ENCODE measurements around the gene COL25A1.
A peak's percentile ranks its signal among the peaks of the same experiment; 100 is the strongest.
"Not testable (repeated sequence)": the region's sequence is repeated elsewhere in the genome, so short reads cannot be mapped to it uniquely, and the experiment has no call there.

COL25A1 gene

DNA sequence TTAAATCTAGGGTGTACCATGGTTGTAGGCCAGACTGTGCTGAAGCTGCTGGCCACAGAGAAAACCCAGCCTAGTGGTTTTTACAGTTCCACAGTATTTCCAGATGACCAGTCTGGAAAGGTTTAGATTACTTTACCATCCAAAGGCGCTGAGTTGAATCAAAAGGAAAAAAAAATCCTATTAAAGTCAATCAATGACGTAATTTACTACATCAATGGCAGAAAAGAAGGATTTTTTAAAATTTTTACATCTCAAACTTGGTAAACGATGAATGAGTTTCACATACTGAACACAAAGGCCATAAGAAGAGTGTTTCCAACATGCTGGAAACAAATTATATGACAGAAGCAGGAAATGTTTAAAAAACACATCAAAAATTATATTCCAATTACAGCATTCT lies 409.0 kb downstream of the COL25A1 start:
- peak in 1 of 3 donors; percentile 10 for DNase-seq

DNA sequence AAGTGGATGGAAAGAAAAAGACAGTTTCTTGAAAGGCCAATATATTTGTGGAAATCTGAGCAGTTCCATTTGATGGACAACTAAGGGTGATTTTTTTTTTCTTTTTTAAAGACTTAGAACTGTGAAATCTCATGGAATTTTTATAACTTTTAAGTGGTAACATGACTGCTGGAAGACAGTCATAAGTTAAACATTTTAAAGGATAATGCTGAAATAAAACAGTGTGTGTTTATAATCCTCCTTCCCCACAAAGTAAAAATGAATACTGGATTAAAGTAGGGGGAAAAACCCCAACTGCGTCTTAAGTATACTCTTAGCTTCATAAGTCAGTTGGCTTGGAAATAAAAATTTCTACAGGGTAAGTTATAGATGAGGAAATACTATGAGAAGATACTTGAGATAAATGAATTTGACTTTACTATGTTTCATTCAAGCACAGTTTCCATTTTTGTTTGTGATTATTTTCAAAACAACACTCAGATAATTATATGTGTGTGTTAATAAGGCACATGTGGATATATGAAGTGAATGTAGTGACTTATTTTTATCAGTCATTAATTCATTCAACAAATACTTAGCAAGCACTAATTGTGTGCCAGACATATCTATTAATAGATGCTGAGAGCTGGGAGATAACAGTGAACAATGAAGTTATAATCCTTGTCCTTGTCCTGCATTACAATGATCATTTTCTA lies 410.4 kb downstream of the COL25A1 start:
- DNase-seq: peak in 1 of 3 donors; percentile 10

DNA sequence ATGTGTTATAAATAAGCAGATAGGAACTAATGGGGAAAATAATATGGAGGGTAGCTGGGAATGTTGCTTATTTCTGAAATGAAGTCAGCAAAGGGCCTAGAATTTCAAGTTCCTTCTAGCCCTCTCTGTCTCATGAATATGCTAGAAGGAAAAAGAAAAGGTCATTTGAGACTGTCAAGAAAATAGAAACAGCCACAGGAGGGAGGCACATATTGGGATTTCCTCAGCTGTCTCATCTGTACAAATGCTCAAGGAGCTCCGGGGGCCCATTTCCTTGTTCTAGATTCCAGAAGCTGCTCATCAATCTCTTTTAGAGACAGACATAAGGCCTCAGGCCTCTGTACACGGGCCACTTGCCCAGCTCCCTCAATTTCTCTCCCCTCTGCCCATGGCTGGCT lies 412.0 kb downstream of the COL25A1 start:
- no peak for DNase-seq

DNA sequence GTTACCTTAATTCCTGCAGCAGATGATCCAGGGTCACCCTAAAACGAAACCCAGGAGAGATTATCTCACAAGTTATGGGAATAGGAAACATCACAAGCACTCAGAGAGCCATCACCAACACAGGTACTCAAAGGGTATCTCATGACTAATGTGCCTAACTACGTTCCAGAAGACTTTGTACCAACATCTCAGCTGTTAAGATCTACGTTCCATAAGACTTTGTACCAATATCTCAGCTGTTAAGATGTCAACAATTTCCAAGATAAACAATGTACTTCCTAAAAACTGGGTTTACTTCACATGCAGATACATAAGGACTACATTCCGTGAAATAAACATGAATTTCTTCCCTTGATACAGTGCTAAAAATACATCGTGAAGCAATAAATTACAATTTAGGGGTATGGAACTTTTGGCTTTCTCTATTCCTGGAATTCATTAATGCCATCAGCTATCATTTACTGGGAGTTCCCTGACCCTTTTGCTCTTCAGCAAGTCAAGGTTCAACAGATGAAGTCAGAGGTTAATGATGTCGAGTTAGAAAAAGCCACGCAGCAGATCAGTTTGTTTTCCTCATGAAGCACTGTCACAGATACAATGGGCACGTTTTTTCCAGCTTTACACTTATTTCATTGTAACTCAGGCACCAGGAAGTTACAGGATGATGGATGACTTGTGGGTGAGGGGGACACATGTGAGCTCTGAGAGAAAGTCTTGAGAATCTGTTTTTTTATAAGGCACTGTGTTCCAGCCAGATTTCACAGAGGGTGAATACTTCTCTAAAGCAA lies 412.6 kb downstream of the COL25A1 start:
- no peak for DNase-seq

DNA sequence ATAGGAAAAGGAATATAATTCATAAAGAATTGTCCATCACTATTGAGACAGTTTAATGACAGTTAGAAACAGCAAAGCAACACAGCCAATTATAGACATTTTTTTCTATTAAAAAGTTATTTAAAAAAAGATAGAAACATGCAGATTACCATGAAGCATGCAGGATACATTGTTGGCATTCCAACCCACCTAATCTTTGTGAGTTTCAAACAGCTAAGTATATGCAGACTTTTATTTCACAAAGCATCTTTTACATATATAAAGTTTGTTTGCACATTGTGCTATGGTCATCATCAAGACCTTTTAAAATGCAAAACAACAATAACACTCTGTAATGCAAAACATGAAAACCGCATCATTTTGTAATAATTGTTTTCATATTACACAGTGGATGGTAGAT lies 413.7 kb downstream of the COL25A1 start:
- DNase-seq: peak in 1 of 3 donors; percentile 14

DNA sequence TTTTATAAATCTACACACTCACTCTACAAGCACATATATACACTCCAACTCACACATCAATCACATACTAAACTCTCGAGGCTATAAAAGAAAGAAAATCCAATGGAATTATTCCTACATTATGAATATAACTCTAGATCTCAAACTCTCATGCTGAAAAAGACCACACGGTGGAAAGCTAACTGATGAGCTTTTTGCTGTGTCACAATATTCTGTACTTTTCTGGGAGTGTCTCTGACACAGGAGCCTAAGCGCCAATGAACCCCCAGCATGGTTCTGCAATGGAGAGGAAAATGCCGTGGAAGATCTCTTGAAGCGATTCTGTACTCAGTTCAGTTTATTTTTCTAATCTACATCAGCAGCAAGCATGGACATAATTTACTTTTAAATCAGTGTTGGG lies 415.4 kb downstream of the COL25A1 start:
- DNase-seq: no peak

DNA sequence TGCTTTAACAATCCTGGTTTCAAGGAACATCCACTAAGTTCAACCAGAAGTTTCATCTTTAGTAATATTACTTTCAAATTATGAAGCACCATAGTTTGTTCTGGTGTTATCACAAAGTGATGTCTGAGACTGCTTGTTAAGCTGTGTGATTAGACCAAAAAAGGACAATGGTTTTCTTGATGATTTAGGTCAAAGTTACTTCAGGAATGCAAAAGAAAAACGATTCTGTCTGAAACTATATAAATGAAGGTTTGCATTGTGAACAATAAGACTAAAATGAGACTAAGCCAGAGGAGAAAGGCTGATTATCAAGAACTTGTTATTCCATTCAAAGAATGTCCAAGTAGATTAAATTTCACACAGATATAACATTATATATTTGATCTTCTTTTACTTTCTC lies 417.2 kb downstream of the COL25A1 start:
- no peak for DNase-seq

DNA sequence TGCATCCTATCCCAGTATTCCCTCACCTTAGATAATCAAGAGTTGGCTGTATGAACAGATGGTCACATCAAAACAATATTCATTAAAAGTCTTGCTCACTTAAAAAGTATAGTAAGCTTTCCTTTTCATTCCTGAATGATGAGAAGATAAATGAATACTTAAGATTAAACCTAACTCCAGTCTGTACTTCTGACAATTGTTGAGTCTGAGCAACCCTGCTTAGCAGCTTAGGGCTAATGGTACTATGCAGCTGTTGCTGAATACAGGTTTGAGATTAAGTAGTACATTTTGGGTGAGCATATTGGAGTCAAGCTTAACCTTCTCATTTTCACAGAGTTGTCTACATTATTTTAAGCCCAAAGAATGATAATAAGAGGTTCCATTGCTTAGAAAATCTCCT lies 417.9 kb downstream of the COL25A1 start:
- DNase-seq: no peak

DNA sequence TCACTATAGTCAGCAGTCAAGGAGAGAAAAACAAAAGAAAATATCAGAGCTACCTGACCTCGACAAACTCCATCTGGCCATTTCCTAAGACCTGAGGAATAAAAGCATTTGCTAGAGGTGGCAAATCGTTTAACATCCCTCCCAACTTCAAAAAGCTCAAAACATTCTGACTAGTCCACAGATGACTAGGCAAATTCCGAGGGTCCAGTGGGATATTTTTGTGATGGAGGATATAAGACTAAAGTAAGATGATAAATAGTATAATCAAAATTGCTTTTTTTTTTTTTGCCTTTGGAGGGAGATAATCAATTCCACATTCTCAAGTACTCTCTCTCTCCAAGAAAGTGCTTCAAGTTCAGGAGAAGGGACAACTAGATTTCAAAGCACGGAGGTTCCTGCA lies 420.5 kb downstream of the COL25A1 start:
- DNase-seq: no peak

DNA sequence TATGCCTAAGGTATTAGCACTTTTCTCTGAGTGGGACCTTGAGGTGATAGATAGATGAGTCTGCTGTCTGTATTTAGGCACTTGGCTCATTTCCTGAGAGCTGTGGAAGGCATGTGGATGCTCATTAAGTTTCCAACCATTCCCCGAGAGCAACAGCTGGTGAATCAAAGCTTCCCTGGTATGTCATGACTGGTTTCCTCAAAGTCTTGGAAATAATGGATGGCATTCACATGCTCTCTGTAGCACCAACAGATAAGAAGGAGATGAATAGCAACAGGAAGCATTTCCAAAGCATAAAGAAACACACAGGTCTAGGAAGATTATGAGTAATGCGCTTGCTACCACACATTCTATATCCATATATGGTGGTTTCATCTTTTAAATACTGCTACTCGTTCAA lies 421.3 kb downstream of the COL25A1 start:
- no peak for DNase-seq

DNA sequence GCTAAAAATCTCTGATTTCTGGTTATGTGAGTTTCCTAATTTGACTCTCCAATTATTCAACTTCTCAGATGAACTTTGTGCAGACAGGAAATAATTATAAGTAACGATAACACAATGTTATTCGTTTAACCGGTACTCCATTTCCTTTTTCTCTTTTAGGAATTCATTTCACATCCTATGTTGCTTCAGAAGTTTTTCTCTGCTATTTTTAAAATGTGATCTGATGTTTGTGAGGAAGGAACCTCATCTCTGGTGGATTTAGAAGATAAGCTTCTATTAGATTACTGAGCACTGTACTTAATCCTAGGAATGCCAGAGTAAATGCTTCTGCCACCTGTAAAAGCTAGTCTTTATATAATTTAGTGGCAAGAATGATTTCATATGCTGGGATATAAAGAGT lies 423.7 kb downstream of the COL25A1 start:
- no peak for DNase-seq

DNA sequence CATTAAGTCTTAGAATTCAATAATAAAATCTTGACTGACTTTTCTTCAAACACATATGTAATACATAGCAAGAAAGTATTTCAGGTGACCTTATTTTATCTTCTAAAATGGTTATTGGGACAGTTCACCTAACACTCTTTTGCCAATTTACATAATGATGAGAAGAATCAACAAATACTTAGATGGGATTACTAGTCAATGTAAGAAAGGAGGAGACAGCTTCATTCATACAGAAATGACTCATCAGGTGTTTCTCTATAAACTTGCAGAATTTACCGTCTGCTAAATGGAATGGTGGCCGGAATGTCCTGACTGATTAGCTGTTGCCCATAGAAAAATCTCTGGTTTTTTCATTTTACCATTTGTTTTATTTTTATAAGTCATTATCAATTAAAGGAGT lies 424.6 kb downstream of the COL25A1 start:
- no peak for DNase-seq

DNA sequence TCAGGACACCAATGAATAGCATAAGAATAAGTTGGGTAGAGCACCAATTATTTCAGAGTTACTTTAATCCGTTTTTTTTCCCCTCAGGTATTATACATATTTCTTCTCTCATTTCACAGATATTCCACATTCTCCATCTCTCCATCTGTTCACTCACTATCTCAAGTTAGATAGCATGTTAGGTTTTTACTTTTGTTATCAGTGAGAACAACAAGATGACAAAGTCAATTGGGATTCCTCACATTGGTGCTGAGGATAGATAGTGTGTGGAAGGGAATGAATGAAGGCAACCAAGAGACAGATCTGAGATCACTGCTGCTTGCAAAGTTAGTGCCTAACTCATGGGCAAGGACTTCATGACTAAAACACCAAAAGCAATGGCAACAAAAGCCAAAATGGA lies 427.7 kb downstream of the COL25A1 start:
- DNase-seq: no peak

DNA sequence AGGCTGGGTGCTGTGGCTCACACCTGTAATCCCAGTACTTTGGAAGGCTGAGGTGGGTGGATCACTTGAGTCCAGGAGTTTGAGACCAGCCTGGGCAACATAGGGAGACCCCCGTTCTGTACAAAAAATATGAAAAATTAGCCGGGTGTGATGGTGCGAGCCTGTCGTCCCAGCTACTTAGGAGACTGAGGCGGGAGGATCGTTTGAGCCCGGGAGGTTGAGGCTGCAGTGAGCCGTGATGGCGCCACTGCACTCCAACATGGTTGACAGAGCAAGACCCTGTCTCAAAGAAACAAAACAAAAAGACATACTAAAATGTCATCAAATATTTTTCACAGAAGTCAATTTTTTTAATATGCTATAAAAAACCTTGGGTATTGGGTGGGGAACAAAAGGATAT lies 432.5 kb downstream of the COL25A1 start:
- not testable (repeated sequence) for DNase-seq

DNA sequence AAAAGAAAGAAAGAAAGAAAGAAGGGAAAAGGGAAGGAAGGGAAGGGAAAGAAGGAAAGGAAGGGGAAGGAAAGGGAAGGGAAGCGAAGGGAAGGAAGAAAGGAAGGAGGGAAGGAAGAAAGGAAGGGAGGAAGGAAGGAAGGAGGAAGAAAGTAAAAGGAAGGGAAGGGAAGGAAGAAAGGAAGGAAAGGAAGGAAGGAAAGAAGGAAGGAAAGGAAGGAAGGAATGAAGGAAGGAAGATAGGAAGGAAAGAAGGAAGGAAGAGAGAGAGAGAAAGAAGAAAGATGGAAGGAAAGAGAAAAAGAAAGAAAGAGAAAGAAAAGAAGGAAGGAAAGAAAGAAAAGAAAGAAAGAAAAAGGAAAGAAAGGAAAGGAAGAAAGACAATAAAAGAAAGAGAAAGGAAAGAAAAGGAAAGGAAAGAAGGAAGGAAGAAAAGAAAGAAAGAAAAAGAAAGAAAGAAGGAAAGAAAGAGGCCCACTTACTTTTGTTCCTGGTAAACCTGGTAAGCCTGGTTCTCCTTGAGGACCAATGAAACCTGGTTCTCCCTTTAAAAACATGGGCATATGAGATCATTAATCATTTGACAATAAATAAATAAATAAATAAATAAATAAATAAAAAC lies 433.7 kb downstream of the COL25A1 start:
- DNase-seq: no peak

DNA sequence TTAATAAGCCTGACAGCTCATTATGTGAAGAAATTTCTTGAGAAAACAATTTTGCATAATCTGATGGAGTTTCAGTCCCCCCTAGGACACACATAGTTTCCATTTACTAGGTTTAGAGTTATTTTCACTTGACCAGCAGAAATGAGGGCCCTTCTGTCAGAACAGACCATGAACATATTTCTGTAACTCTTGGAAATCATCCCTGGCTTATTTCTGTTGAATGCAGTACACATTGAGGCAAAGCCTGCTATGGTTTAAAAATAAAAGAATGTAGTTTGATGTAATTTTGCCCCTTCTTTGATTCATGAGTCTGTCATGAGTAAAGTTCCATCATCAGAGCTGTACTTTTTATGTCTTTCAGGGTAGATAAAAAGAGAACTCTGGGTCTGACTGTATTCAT lies 435.0 kb downstream of the COL25A1 start:
- no peak for DNase-seq

DNA sequence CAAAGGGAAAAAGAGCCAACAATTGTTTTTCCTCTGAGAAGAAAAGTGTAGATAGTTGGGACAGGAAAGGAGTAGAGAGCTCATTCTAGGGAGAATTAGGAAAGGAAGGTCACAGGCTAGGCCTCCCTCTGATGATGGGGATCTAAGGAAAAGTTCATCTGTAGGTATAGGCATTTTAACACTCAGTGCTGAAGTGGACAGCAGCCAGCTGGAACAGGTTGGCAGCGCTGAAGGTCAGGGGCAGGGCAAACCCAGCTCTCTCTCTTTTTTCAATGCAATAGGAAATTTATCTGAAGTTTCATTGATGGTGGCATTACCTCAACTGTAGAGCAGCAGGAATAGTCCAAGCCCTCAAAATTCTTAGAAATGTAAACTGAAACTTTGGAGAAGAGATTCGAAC lies 441.1 kb downstream of the COL25A1 start:
- DNase-seq: peak in 1 of 3 donors; percentile 2

DNA sequence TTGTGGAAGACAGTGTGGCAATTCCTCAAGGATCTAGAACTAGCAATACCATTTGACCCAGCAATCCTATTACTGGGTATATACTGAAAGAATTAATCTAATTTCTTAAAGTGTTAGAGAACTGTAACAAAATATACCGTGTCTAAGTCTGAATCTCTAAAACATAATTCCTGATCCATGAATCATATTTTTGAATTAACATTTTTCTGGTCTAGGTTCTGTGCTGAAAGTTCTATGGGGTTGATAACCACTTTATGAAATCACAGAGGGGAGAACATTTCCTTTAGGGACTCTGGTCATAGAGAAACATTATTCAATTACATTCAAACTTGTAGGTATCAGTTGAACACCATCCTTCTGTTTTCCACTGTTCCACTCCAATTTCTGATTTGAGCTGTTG lies 447.7 kb downstream of the COL25A1 start:
- no peak for DNase-seq

DNA sequence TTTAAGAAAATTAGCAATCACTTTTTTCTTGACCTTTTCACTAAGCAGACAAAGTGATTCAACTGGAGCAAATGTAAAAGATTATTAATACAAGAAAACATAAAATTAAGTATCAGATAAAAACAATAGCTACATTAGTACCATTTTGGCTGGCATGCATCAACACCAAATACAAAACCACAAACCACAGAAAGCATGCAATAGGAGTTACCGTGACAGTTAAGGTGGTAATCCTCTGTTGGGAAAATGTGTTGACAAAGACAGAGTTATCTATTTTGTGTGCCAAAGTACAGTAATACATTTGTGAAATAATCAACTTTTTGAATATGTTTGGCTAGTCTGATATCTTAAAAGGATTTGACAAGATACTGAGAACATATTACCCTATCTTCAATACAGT lies 449.8 kb downstream of the COL25A1 start:
- DNase-seq: no peak

DNA sequence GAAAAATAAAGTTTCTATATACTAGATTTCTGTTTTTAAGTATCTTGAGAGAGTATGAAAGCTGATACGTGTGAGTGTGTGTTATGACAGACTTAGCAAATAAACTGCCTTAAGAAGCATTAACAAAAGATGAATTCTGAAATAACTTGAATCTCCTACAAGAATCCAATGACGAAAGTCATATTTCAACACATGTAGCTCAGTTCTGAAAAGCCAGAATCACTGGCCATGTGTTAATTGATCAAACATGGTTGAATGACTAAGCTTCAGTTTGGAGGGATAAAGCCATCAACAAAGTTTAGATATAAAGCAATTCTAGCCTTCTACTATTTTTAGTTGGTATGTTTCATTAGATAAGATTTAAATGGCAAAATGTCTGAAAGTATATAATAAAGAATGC lies 451.1 kb downstream of the COL25A1 start:
- no peak for DNase-seq

DNA sequence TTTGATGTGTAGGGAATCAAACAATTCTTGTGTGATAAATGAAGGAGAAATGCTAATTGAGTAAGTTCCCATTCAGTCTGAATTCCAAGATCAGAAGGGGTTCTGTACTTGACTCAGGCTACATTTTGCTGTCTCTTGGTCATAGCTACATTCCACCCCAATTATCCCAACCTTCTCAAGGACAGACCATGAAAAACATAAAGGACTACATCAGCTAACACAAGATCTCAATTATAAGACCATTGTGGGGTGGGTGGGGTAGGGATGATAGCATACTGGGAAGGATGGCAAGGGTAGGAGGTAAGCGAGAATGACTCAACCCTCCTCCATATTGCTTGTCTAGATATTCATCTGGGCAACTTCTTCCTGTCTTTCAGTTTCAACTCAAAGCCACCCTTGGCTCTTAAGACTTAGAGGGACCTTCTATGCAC lies 452.2 kb downstream of the COL25A1 start:
- no peak for DNase-seq

DNA sequence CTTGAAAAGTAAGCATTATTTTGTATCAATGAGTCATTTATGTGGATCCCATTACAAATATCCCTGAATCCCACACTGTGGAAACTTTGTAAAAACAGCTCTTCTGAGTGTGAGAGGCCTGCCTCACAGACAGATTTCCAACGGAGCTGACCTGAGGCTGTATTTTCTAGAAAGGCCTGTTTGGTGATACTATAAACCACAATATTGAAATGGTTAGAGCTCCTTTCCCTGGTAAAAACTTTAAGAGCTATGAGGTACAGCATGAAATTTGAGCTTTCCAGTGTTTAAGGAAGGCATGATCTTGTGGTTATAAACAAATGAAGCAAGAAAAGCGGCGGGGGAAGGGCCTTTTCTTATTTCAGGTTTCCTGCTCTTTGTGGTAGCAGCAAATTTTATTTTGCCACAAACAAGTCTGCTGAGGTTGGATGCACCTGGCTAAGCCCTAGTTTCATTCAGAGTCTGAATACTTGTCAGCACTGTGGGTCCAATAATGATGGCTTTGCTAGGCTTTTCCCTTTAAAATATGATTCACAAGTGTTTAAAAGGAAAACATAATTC lies 452.8 kb downstream of the COL25A1 start:
- DNase-seq: no peak

DNA sequence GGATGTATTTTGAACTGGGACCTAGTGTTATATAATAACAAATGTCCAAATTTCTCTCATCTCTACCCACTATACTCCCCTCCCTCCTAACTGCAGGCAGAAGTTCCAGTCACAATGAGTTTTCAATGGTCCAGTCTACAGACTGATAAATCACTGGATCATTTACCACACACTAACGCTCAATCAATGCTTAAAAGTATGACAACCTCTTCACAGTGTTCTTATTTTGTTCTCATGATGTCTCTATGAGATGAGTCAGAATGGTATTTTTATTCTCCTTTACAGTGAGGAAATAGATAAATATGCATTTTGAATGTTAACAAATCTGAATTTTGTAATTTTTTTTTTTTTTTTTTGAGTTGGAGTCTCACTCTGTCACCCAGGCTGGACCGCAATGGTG lies 455.9 kb downstream of the COL25A1 start:
- no peak for DNase-seq

Data from suppressor macrophage treated with lipopolysaccharide for 1 hour (primary cell).